ENCODE data around the gene MRPS23. TPM values are rescaled to one million over a fixed set of nuclear protein-coding genes. Genes with fewer than 3 reads are reported as not detected.

Gene MRPS23
- total RNA-seq, 4 donors from 2014 or later: 0.37 to 11.1 (median 6.5) TPM

- 74 to 80% methylated on average over 8 of the region's 8 CpGs for WGBS, 2 donors (ENCODE audit: low coverage in 1 of 2)
- TF ChIP-seq POLR2A (IDR thresholded peaks at IDR 0.05) (no peak), CTCF (IDR thresholded peaks at IDR 0.05) (no peak), POLR2AphosphoS5 (IDR thresholded peaks at IDR 0.05) (no peak), EP300 (IDR thresholded peaks at IDR 0.05; ENCODE audit: low read depth) (no peak)
- Histone ChIP-seq H3K4me3 (no peak overlapping the region), H3K4me1 (peaks cover 29 to 52% (median 40%) of the 10 kb centered on the region in 4 donors), H3K27me3 (no peaks in the 10 kb centered on the region), H3K27ac (peak overlapping the region in 1 of 4 donors; percentile 90), H3K36me3 (no peaks in the 10 kb centered on the region), H3K9me3 (no peaks in the 10 kb centered on the region)
- intact Hi-C loops (cut with DNase I; ENCODE audit: low total_unique reads) (loop anchor here (5.0 kb wide), 1 partner anchor 133 kb away; no protein-coding TSS in a partner anchor), in situ Hi-C loops (cut with MboI; ENCODE audit: low pct_ligation_motif_present in 1 of 4, low pct_unique_long_range_greater_than_20kb in 1 of 4, low sequenced_read_pairs in 3 of 4) (loop anchor here in 2 of 4 donors (25.0 kb wide), 2 partner anchors 223 to 248 kb away; partner anchors contain the start of gene DYNLL2 (in 1 of the 2))
- DNase-seq: no peak
Observed at GRCh38 chr17:57864273-57864672, 14.4 kb upstream of the MRPS23 start.

GRCh38 chr17:57862694-57863667, 13.1 kb upstream of the MRPS23 start:
- Histone ChIP-seq H3K27me3 (no peaks in the 10 kb centered on the region), H3K27ac (peak overlapping the region; percentile 82 to 92 (median 86)), H3K36me3 (no peaks in the 10 kb centered on the region), H3K4me1 (peaks cover 20 to 42% (median 28%) of the 10 kb centered on the region in 4 donors), H3K9me3 (no peaks in the 10 kb centered on the region), H3K4me3 (no peak overlapping the region)
- WGBS, 2 donors (ENCODE audit: low coverage in 1 of 2): 64 to 68% methylated on average over 12 to 16 of the region's 16 CpGs
- no peak for DNase-seq
- in situ Hi-C loops (cut with MboI; ENCODE audit: low pct_ligation_motif_present in 1 of 4, low pct_unique_long_range_greater_than_20kb in 1 of 4, low sequenced_read_pairs in 3 of 4): loop anchor here in 2 of 4 donors (25.0 kb wide), 2 partner anchors 224 to 249 kb away; partner anchors contain the start of gene DYNLL2 (in 1 of the 2)
- TF ChIP-seq POLR2A (IDR thresholded peaks at IDR 0.05): no peak
- intact Hi-C loops (cut with DNase I; ENCODE audit: low total_unique reads): loop anchor here (5.0 kb wide), 1 partner anchor 134 kb away; no protein-coding TSS in a partner anchor

GRCh38 chr17:57861790-57862693, 12.2 kb upstream of the MRPS23 start:
- no peaks in the 10 kb centered on the region for H3K9me3 ChIP-seq
- peaks cover 16 to 38% (median 24%) of the 10 kb centered on the region in 4 donors for H3K4me1 ChIP-seq
- peak; percentile 66 for DNase-seq
- intact Hi-C loops (cut with DNase I; ENCODE audit: low total_unique reads) (loop anchor here (5.0 kb wide), 1 partner anchor 135 kb away; no protein-coding TSS in a partner anchor), in situ Hi-C loops (cut with MboI; ENCODE audit: low pct_ligation_motif_present in 1 of 4, low pct_unique_long_range_greater_than_20kb in 1 of 4, low sequenced_read_pairs in 3 of 4) (loop anchor here in 2 of 4 donors (25.0 kb wide), 2 partner anchors 225 to 250 kb away; partner anchors contain the start of gene DYNLL2 (in 1 of the 2))
- no peaks in the 10 kb centered on the region for H3K36me3 ChIP-seq
- peak overlapping the region; percentile 82 to 92 (median 86) for H3K27ac ChIP-seq
- 10% methylated on average over 34 of the region's 58 CpGs; no CpG with 5 or more reads in 1 of the 2 donors for WGBS, 2 donors (ENCODE audit: low coverage in 1 of 2)
- TF ChIP-seq CTCF (IDR thresholded peaks at IDR 0.05) (no peak), POLR2AphosphoS5 (IDR thresholded peaks at IDR 0.05) (peak; percentile 35 to 51 (median 43))
- no peaks in the 10 kb centered on the region for H3K27me3 ChIP-seq
- H3K4me3 ChIP-seq: peak overlapping the region; percentile 21 to 63 (median 42)

GRCh38 chr17:57861000-57861789, 11.4 kb upstream of the MRPS23 start:
- in situ Hi-C loops (cut with MboI; ENCODE audit: low pct_ligation_motif_present in 1 of 4, low pct_unique_long_range_greater_than_20kb in 1 of 4, low sequenced_read_pairs in 3 of 4) (loop anchor here in 2 of 4 donors (25.0 kb wide), 2 partner anchors 226 to 251 kb away; partner anchors contain the start of gene DYNLL2 (in 1 of the 2)), intact Hi-C loops (cut with DNase I; ENCODE audit: low total_unique reads) (loop anchor here (5.0 kb wide), 1 partner anchor 136 kb away; no protein-coding TSS in a partner anchor)
- H3K36me3 ChIP-seq: no peaks in the 10 kb centered on the region
- TF ChIP-seq POLR2A (IDR thresholded peaks at IDR 0.05) (peak; percentile 24), EP300 (IDR thresholded peaks at IDR 0.05; ENCODE audit: low read depth) (no peak)
- WGBS, 2 donors (ENCODE audit: low coverage in 1 of 2): 3% methylated on average over 34 of the region's 34 CpGs; no CpG with 5 or more reads in 1 of the 2 donors
- peak overlapping the region; percentile 21 to 63 (median 42) for H3K4me3 ChIP-seq
- peak; percentile 76 for DNase-seq
- no peaks in the 10 kb centered on the region for H3K9me3 ChIP-seq
- H3K27me3 ChIP-seq: no peaks in the 10 kb centered on the region
- peak overlapping the region; percentile 82 to 92 (median 86) for H3K27ac ChIP-seq
- H3K4me1 ChIP-seq: peaks cover 16 to 38% (median 24%) of the 10 kb centered on the region in 4 donors

Measured in transverse colon (tissue), 4 donors.